ENCODE data around the gene PELI1.

GRCh38 chr2:64177315-64177714 is 33.1 kb upstream of the PELI1 start:
- TF ChIP-seq CTCF (IDR thresholded peaks at IDR 0.05; ENCODE audit: low read depth, low read length, poor library complexity, severe bottlenecking) (no peak), EZH2phosphoT487 (IDR thresholded peaks at IDR 0.05; ENCODE audit: borderline replicate concordance, low read length) (no peak)

Data from DOHH2 (cell line).